PC-3 (cell line): Measurements from ENCODE around the gene AIRE.

Source experiments
- CTCF ChIP-seq: fragments of 300-600 bp; sonication (generic); conservative IDR thresholded peaks from 2 replicates; pipeline ENCODE4 v1.5.1; 2017; ENCODE audit warnings: antibody characterized with exemption, low read depth, mild to moderate bottlenecking, low read length
- EZH2phosphoT487 ChIP-seq: fragments of 300-600 bp; sonication (generic); IDR thresholded peaks from 2 replicates; pipeline ENCODE4 v1.6.1; 2018; ENCODE audit warnings: mild to moderate bottlenecking, antibody characterized with exemption, low read length, borderline replicate concordance

GRCh38 chr21:44258056-44258725 lies 27.5 kb upstream of the AIRE start:
- TF ChIP-seq CTCF (no peak), EZH2phosphoT487 (no peak)
